ENCODE measurements around the gene GALNT10.

DNA sequence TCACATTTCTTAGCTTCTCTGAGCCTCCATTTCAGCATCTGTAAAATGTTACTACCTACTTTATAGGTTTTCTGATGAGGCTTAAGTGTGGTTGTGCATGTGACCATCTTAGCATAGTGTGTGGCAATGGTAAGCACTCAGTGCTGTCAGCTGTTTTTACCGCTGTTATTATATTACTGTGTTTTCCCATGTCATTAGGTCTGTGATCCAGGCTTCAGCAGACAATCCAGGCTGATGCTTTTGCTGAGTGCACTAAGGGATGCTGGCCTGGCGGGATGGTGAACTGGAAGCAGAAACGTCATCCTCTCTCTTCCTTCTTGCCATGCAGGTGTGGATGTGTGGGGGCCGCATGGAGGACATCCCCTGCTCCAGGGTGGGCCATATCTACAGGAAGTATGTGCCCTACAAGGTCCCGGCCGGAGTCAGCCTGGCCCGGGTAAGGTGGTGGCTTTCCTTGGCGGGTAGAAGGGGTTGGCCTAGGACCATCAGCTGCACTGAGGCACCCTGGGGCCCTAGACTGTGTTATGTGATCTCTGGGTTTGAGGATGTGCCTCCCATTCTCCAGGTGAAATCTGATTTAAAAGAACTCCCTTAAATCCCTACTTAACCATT is 213.3 kb downstream of the GALNT10 start:
- TF ChIP-seq POLR2AphosphoS5 (IDR thresholded peaks at IDR 0.05; ENCODE audit: borderline replicate concordance, low read depth, low read length) (no peak), EZH2 (IDR thresholded peaks at IDR 0.05) (no peak), FOXP2 (optimal IDR thresholded peaks at IDR 0.05; ENCODE audit: control extremely low read depth, extremely low read length, insufficient read depth) (no peak)

Data from SK-N-MC (cell line).